ENCODE measurements around the gene SLC66A2.

GRCh38 chr18:79901665-79902064 is 49.8 kb downstream of the SLC66A2 start:
- TF ChIP-seq EZH2 (IDR thresholded peaks at IDR 0.05; ENCODE audit: borderline replicate concordance, low read length) (no peak), CTCF (IDR thresholded peaks at IDR 0.05; ENCODE audit: low read length) (no peak)
